HG02973 (cell line): ENCODE results near the gene KLHL26.
"Not testable (repeated sequence)": the region's sequence is repeated elsewhere in the genome, so short reads cannot be mapped to it uniquely, and the experiment has no call there.

ENCODE experiments used
- ATAC-seq: cut with Tn5 transposase; IDR thresholded peaks from one replicate; pipeline ENCODE4 v1.9.1; 2021; ENCODE audit warnings: moderate library complexity; ENCODE audit not compliant: unreplicated experiment

The KLHL26 gene

DNA sequence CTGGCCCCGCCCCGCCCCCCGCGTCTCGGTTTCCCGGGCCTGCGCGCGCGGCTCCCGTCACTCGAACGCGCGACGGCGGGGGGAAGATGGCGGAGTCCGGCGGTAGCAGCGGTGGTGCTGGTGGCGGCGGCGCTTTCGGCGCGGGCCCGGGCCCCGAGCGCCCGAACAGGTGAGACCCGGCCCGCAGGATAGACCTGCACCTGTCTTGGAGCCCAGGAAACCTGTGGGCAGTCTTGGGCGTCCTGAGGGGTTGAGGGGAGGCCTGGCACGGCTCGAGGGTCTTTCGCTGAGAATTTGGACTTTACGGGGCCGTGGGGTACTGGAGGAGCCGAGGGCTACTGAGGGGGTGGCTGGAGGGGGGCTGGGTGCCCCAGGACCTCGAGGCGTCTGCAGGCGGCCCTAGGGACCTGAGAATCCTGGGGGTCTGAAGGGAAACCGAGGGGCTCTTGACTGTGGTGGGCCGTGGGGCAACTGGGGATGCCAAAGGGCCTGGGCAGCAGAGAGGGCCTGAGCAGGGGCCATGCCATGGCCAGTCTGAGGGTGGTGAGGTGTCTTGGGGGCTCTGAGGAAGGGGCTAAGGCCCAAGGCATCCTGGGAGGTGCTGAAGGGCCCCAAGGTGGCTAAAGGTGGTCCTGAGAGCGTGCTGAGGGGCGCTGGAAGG lies at the start of gene KLHL26:
KLHL26 (plus strand) TSS at position 60 of the 661 bp plus-strand sequence; CDS start at position 87, 27 bp downstream.
- ATAC-seq, result no peak

DNA sequence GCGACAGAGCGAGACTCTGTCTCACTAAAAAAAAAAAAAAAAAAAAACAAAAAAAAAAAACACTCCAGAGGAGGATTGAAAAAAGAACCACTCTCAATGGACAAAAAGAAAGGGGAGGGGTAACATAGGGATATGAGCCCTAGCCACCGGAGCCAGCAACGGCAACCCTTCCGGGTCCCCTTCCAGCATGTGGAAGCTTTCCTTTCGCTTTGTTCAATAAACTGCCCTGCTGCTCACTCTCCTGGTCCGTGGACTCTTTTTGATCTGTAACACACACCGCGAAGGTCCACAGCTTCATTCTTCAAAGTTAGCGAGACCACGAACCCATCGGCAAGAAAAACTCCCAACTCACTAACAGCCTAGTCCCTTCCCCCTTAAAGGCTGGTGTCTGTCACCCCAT lies 49.3 kb upstream of the KLHL26 start:
- ATAC-seq, result no peak

DNA sequence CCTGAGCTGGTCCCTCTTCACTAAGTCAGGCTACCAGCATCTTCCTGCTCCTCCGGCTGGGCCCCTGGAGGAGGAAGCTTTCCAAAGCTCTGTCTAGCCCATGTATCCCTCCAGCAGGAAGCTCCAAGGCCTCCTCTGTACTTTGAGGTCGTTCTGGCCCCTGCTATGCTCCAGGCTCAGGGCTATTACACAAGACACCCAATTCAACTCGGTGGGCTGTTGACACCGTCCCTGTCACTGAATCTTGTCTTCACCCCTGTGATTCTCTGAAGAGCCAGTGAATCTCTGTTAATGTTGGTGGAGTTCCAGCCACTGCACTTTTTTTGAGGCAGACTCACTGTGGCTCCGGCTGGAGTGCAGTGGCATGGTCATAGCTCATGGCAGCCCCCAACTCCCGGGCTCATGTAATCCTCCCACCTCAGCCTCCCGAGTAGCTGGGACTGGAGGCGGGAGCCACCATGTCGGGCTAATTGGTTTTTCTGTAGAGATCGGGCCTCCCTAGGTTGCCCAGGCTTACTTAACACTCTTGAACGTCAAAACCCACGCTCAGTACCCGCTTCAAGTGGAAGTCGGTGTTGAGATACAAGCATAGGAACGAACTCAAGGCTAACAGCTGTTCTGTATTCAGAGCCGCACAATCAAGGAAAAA lies 48.7 kb upstream of the KLHL26 start:
- no peak for ATAC-seq

- peak; percentile 65 for ATAC-seq
Measured at GRCh38 chr19:18588611-18589379, 48.0 kb upstream of the KLHL26 start, which contains the start of gene REX1BD. TSS of gene REX1BD (plus strand) at chr19:18588798. CDS start at chr19:18588802, 4 bp downstream.

DNA sequence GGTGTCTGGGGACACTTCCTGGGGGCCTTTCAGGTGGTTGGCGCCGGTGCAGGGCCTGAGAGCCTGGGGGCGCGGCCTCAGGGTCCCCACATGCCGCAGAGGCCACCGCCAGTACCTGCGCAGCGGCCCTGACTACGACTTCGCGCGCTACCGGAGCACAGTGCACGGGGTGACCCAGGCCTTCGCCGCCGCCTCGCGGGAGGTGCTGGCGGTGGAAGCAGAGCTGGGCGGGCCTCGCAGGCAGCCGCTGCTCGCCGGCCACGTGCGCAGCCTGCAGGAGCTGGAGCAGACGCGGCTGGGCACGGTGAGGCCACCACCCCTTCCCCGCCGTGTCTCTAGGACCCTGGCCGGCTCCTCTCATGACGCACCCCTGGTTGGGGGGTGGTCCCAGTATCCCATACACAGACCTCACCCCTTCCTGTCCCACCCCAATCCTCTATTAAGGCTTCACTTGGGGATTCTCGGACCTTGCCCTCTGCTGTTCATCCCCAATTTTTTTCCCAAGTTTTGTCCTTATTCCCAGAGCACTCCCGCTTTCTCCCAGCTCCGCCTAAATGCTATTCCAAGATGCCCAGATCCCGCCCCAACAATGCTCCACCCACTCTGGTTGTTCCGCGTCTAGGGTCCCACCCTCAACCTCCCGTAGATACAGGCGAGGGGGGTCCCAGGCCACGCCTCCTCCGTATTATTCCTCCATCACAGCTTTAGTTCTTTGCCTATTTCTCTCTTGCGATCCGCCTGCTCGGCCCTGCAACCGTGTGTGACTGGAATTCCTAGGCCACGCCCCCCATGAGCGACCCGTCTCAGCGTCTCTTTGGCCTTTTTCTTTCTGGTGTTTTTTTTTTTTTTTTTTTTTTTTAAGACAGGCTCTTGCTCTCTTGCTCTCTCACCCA lies 47.2 kb upstream of the KLHL26 start:
- peak; percentile 30 for ATAC-seq

DNA sequence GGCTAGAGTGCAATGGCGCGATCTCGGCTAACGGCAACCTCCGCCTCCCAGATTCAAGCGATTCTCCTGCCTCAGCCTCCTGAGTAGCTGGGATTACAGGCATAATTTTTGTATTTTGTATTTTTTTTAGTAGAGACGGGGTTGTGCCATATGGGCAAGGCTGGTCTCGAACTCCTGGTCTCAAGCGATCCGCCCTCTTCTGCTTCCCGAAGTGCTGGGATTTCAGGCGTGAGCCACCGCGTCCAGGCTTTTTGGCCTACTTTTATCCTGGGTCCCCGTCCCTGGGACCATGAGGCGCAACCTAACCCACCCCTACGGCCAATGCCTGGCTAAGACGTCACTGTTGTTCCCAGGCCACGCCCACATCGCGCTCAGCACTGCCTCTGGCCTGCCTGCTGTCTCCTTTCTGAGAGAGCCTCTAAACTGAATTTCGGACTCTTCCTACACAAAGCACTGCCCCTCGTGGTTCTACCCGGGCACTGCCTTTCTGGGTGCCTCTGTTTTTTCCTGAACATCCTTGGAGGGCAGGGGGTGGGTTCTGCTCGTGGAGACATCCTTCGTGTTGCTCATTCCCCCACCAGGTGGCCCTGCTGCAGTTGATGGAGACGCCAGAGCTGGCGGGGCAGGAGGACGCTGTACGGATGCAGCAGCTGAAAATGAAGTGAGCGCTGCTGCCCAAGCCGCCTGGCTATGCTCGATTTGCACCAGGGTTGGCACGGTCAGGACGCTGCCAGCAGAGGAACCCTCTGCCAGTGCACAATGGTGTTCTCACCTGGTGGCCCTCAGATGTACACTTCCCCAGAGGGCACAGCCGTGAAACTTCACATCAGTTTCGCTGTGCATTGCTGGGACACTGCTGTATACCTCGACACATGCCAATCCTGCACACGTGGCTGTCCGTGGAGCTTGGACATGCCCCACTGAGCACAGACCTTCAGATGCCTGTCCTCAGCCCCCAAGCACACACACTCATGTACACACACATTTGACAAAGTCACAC lies 46.3 kb upstream of the KLHL26 start:
- no peak for ATAC-seq

GRCh38 chr19:18591735-18592385 lies 45.0 kb upstream of the KLHL26 start:
- ATAC-seq, result no peak

DNA sequence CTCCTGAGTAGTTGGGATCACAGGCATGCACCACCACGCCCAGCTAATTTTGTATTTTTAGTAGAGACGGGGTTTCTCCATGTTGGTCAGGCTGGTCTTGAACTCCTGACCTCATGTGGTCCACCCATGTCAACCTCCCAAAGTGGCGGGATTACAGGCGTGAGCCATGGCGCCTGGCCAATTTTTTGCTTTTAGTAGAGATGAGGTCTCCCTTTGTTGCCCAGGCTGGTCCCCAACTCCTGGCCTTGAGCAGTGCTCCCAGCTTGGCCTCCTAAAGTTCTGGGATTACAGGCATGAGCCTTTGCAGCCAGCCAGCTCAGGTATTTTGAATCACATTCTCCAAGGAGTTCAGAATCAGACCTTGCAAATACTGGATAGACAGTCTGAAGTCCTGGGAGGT lies 44.1 kb upstream of the KLHL26 start:
- not testable (repeated sequence) for ATAC-seq

DNA sequence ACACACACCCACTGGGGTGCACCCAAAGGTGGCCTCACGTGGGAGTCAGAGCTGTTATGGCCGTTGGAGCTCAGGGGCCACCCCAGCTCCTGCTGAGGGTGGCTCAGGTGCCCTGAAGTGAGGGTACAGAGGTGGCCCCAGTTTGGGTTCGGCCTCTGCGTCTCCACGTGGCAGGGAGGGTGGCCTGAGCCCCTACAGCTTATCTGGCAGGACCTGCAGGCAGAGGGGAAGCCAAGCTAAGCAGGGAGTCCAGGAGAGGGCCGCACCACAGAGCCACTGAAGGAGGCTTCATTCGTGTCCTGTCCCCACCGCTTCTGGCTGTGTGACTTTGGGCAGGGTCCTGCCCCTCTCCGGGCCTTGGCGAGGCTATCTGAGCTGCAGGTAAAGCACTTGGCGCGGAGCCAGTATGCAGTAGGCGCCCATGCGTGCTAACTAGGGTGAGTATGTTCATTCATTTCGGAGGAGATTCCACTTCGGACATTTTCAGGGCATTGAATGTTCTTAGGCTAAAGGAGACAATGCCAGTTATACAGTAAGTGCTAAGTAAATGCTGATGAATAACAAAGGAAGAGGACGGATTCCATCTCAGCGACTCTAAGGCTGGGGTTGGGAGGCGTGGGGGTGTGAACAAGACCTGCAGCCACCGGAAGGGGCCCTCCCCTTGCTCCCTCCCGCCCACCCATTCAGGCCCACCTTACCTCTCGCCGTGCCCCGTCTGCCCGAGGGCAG lies 43.3 kb upstream of the KLHL26 start:
- ATAC-seq, result no peak

DNA sequence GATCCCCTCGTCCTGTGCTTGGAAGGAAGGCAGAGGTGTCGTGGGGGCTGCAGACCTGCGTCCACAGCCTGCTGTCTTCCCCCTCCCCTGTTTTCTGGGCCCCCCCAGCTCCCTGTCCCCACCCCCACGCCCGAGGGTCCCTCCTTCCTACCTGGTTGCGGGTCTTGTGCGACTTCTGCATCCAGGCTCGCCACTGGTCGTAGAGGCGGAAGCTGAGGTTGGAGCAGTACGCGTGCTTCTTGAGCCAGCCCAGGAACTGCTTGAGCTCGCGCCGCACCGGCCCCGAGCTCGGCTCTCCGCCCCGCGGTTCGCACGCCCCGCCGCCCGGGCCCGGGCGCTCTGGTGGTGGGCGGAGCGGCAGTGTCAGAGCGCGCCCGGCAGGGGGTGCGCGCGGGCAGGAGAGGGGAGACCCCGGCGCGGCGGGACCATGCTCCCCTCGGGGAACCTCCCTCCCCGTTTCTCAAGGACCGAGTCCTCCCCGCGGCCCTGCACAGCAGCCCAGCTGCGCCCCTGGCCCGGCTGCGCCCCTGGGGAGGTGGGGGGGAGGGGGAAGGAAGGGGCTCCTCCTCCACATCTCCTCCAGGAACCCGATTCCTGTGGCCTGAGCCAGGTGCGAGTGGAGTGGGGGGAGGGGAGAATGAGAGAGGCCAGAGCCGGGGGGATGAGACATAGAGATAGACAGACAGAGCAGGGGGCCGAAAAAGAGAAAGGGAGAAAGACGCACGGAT lies 42.6 kb upstream of the KLHL26 start:
- peak; percentile 66 for ATAC-seq

- no peak for ATAC-seq
Measured at GRCh38 chr19:18594824-18595373, 41.9 kb upstream of the KLHL26 start.

DNA sequence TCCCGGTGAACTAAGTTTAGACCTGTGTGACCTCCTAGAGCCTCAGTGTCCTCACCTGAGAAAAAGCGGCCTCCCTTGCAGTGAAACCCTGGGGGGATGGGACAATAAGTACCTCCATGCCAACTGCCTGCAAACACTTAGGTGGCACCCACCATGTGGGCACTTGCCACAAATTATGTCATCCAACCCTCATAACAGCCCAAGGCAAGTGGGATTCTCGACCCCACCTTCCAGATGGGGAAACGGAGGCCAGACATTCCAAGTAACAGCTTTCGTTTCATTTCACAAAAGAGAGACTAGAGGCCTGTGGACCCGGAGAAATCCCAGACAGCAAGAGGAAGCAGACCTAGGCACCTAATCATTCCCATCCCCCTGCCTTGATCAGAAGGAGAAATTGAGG lies 41.4 kb upstream of the KLHL26 start:
- no peak for ATAC-seq

DNA sequence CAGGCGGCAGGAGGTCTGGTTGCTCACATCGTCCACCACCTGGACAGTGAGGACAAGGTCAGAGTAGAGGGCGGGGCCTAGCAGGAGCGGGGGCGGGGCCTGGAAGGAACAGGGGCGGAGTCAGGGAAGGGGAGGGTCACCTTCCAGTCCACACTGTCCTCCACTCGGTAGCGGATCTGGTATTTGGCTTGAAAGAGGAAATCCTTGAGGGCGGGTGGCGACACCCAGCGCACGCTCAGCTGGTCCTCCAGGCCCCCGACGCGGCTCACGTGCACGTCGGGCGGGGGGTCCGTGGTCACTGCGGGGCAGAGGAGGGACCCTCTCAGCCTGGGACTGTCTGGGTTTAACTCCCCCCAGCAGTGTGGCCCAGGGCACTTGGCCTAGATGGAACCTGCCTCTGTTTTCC lies 40.1 kb upstream of the KLHL26 start:
- ATAC-seq, result no peak

GRCh38 chr19:18597809-18598660 lies 38.8 kb upstream of the KLHL26 start:
- no peak for ATAC-seq

GRCh38 chr19:18599485-18599884 lies 37.3 kb upstream of the KLHL26 start:
- ATAC-seq, result no peak

GRCh38 chr19:18600692-18601397 lies 36.0 kb upstream of the KLHL26 start:
- not testable (repeated sequence) for ATAC-seq
